ENCODE data around the gene ERBB2. TPM values are rescaled to one million over a fixed set of nuclear protein-coding genes. Genes with fewer than 3 reads are reported as not detected.

The ERBB2 gene
- total and polyA plus RNA-seq, 2 of the 13 experiments (the other 11 are each of a cell fraction or from before 2014, with no cell fraction given), result 57.7 to 64.1 TPM

GRCh38 chr17:39671651-39672521, 28.0 kb upstream of the ERBB2 start (continued):
- peak; percentile 95; the same call in 1 of the 2 replicates for TF ChIP-seq GLI4 (CRISPR knock-in tag; IDR thresholded peaks at IDR 0.05; ENCODE audit: borderline replicate concordance)
- peak; percentile 28; the same call in 1 of the 2 replicates for TF ChIP-seq ELF3 (CRISPR knock-in tag; IDR thresholded peaks at IDR 0.05)
- peak; percentile 91 for TF ChIP-seq ZNF280B (CRISPR knock-in tag; IDR thresholded peaks at IDR 0.05; ENCODE audit: borderline replicate concordance)
- TF ChIP-seq ZNF546 (CRISPR knock-in tag; conservative IDR thresholded peaks at IDR 0.05), result no peak
- peak; percentile 62; the same call in 1 of the 2 replicates for TF ChIP-seq PAXIP1 (CRISPR knock-in tag; conservative IDR thresholded peaks at IDR 0.05)
- TF ChIP-seq ZNF317 (CRISPR knock-in tag; IDR thresholded peaks at IDR 0.05), result peak; percentile 82; the same call in 1 of the 2 replicates
- TF ChIP-seq ZBED4 (CRISPR knock-in tag; IDR thresholded peaks at IDR 0.05; ENCODE audit: borderline replicate concordance), result no peak
- TF ChIP-seq ZNF777 (CRISPR knock-in tag; IDR thresholded peaks at IDR 0.05), result 0 out of 2 replicates have a peak, but pooled peaks have one; percentile 33
- TF ChIP-seq ELF1 (CRISPR knock-in tag; IDR thresholded peaks at IDR 0.05), result peak; percentile 38; the same call in 1 of the 2 replicates
- peak; percentile 63; the same call in 1 of the 2 replicates for TF ChIP-seq HNF1B (CRISPR knock-in tag; IDR thresholded peaks at IDR 0.05)
- TF ChIP-seq RELA (CRISPR knock-in tag; IDR thresholded peaks at IDR 0.05), result no peak
- TF ChIP-seq ZC3H13 (CRISPR knock-in tag; IDR thresholded peaks at IDR 0.05), result peak; percentile 60; the same call in 1 of the 2 replicates
- peak; percentile 91 for TF ChIP-seq ZSCAN21 (CRISPR knock-in tag; IDR thresholded peaks at IDR 0.05; ENCODE audit: borderline replicate concordance)
- TF ChIP-seq MEIS1 (CRISPR knock-in tag; IDR thresholded peaks at IDR 0.05; ENCODE audit: borderline replicate concordance), result peak; percentile 78; the same call in 1 of the 2 replicates
- TF ChIP-seq HNRNPH1 (optimal IDR thresholded peaks at IDR 0.05; ENCODE audit: low read depth, low read length), result no peak
- no peak for TF ChIP-seq TFAP4 (IDR thresholded peaks at IDR 0.05; ENCODE audit: borderline replicate concordance, low read depth)
